Muscle of leg (tissue), 11 donors: Measurements from ENCODE around the gene OCA2. TPM values are rescaled to one million over a fixed set of nuclear protein-coding genes. Genes with fewer than 3 reads are reported as not detected.
A peak's percentile ranks its signal among the peaks of the same experiment; 100 is the strongest.
"Not testable (repeated sequence)": the region's sequence is repeated elsewhere in the genome, so short reads cannot be mapped to it uniquely, and the experiment has no call there.

ENCODE experiments used
- DNase-seq: peaks from one replicate; pipeline ENCODE4 v3.0.0; 2013
- H3K27ac ChIP-seq: one replicate; pipeline ENCODE4 v1.5.1; 2013; ENCODE audit warnings: mild to moderate bottlenecking, low read length, control low read depth
- H3K27me3 ChIP-seq: one replicate; pipeline ENCODE4 v1.6.1; 2013; ENCODE audit warnings: low read length; ENCODE audit not compliant: control insufficient read depth, insufficient read depth
- H3K36me3 ChIP-seq: one replicate; pipeline ENCODE4 v1.6.1; 2013; ENCODE audit warnings: low read length; ENCODE audit not compliant: control insufficient read depth, insufficient read depth
- H3K4me1 ChIP-seq: one replicate; pipeline ENCODE4 v1.6.1; 2013; ENCODE audit warnings: low read length; ENCODE audit not compliant: control insufficient read depth, insufficient read depth
- H3K4me3 ChIP-seq: one replicate; pipeline ENCODE4 v1.5.1; 2013; ENCODE audit warnings: low read length, control low read depth
- H3K9me3 ChIP-seq: replicated peaks from 2 replicates; pipeline ENCODE4 v1.6.1; 2013; ENCODE audit warnings: low read depth, low read length; ENCODE audit not compliant: control insufficient read depth
- WGBS: methylation state at CpG from one replicate; pipeline ENCODE4 v1.1.5; 2013; ENCODE audit warnings: missing lambda C conversion rate; ENCODE audit not compliant: insufficient coverage; 5-methylcytosine and 5-hydroxymethylcytosine counted together
- polyA plus RNA-seq, 8 donors: library from polyadenylated mRNA; unstranded; fragments of 120-200 nt; gene quantifications; one replicate each; pipeline versions ENCODE4 v1.2.1 to v1.2.3, GENCODE V29; 2013; ENCODE audit warnings: inconsistent platforms in 1 of 8, low replicate concordance in 1 of 8; ENCODE audit not compliant: insufficient read length in 8 of 8, insufficient read depth in 1 of 8
- total RNA-seq: library from RNA; stranded (reverse); fragments of 120-200 nt; gene quantifications from one replicate; pipeline ENCODE4 v1.2.4, GENCODE V29; 2013

OCA2 gene
- total and polyA plus RNA-seq, 9 donors: 1.9 to 5.3 (median 3.6) TPM

DNA sequence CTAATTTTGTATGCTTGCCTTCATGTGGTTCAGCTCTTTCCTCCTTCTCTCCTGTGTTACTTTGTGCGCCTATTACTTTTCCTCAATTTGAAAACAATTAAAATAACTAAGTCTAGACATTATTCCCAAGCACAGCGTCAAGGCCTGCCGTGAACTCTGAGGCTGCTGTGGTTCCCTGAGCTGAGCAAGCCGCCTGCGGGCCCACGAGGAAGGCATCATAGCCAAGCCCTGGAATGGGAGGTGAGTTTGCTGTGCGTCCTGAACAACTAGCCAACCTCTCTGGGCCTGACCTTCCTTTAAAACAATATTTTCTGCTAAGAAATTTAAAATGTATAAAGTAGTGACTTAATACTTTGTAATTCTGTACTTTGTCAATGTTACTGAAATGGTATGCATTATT lies 327.2 kb downstream of the OCA2 start:
- H3K9me3 ChIP-seq: no peaks in the 10 kb centered on the region
- H3K27me3 ChIP-seq: no peaks in the 10 kb centered on the region
- H3K4me3 ChIP-seq: no peak overlapping the region
- no peak overlapping the region for H3K27ac ChIP-seq
- DNase-seq: no peak
- H3K4me1 ChIP-seq: no peaks in the 10 kb centered on the region
- WGBS: 96% methylated on average over 5 of the region's 7 CpGs
- H3K36me3 ChIP-seq: no peaks in the 10 kb centered on the region

DNA sequence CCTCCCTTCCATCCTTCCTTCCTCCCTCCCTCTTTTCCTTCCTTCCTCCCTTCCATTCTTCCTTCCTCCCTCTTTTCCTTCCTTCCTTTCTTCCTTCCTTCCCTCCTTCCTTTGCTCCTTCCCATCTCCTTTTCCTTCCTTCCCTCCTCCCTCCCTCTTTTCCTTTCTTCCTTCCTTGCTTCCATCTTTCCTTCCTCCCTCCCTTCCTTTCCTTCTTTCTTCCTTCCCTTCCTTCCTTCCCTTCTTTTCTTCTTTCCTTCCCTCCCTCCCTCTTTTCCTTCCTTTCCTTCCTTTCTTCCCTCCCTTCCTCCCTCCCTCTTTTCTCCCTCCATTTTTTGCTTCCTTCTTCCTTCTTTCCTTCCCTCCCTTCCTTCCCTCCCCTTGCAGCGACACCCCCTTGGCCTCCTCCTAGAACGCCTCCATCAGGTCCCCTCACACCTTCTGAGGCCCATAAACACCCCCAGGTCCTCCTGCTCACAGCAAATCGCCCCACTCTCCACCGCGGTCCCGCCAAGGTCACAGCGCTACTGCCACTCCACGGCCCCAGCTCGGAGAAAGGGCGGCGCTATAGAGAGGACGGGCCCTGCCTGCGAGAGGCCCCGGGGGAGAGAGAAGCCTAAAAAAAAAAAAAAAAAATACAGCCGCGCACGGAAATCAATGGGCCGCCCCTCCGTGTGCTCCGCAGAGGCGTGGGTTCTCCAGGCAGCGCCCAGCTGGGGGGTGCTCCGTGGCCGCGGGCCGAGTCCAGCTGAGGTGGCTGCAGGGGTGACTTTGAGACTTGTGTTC lies 328.2 kb downstream of the OCA2 start:
- 94% methylated on average over 18 of the region's 26 CpGs for WGBS
- no peaks in the 10 kb centered on the region for H3K9me3 ChIP-seq

DNA sequence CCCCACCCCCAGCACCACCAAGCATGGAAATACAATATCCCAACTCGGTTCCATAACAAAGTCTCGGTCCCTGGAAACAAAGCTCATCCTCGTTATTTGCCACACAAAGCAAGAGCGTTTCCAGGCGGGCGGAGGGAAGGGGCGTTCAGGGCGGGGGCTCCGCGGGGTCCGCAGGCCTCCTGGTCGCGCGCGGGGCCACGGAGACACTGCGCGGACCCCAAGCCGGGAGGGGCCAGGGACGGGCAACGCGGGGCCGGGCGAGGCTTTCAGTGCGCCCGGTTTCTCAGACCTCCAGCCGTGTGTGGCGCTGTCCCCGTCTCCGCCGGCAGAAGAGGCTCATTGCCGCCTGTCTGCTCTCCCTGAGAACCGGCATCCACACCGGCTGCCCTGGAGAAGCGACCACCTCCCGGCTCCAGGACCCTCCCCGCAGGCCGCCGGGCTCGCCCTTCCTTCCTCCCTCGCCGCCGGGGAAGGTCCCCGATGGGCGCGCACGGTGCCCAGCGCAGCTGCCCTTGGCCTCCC lies 329.0 kb downstream of the OCA2 start:
- Histone ChIP-seq H3K4me3 (no peak overlapping the region), H3K4me1 (no peaks in the 10 kb centered on the region), H3K36me3 (no peaks in the 10 kb centered on the region), H3K27me3 (no peaks in the 10 kb centered on the region), H3K9me3 (no peaks in the 10 kb centered on the region), H3K27ac (no peak overlapping the region)
- DNase-seq: no peak
- 88% methylated on average over 48 of the region's 48 CpGs for WGBS

More for the DNA sequence above, 328.2 kb downstream of the OCA2 start:
- H3K27me3 ChIP-seq: no peaks in the 10 kb centered on the region
- no peaks in the 10 kb centered on the region for H3K4me1 ChIP-seq
- no peak for DNase-seq
- H3K36me3 ChIP-seq: no peaks in the 10 kb centered on the region
- no peak overlapping the region for H3K4me3 ChIP-seq
- H3K27ac ChIP-seq: no peak overlapping the region

DNA sequence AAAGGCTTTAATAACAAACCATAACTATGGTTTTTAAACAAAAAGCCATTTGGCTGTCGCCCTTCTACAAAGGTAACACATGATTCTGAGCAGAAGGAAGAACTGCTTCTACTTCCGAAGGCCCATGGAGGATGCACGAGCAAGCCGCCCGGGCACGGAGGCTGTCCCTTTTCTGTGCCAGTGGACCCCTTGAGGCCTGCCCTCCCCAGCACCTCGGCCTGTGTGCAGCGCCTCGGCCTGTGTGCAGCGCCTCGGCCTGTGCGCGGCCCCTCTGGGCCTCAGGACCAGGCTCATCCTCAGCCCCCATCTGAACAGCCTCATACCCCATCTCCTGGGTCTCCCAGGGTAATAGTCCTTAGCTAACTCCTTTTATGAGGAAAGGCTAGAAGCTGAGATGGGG lies 329.5 kb downstream of the OCA2 start:
- Histone ChIP-seq H3K36me3 (no peaks in the 10 kb centered on the region), H3K27ac (no peak overlapping the region), H3K27me3 (no peaks in the 10 kb centered on the region), H3K9me3 (no peaks in the 10 kb centered on the region), H3K4me3 (no peak overlapping the region), H3K4me1 (no peaks in the 10 kb centered on the region)
- DNase-seq: no peak
- WGBS: 85% methylated on average over 10 of the region's 13 CpGs

DNA sequence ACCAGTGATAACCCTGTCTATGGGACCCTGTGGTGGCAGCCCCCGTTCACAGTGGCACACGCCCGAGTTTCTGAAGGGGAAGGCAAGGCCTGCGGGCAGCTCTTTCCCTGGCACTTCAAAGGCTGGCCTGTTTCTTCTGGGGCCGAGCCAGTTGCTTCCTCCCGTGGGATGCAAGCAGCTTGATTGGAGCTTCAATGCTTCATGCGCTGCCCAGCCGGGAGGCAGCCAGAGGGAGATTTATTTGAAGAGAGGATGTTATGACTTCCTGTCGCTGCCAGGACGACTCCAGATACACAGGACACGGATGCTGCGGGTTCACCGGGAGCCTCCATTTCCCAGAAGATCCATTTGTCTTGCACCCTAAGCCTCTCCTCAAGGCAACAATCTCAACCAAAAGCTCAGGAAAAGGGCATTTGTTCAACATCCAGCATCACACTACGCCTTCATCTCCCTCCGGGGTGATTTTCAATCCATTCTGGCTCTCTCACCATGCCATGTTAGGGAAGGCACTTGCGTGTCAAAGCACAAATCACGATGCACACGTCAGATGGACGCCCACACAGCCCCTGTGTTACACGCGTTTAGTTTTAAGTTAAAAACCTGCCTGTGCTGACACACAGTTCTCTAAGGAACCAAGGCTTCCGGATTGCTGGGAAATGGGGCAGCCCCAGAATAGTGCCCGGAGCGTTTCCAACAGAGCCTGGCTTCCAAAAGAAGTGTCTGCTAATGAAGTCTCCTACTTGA lies 330.2 kb downstream of the OCA2 start:
- Histone ChIP-seq H3K27me3 (no peaks in the 10 kb centered on the region), H3K4me1 (no peaks in the 10 kb centered on the region), H3K4me3 (no peak overlapping the region), H3K27ac (no peak overlapping the region), H3K36me3 (no peaks in the 10 kb centered on the region), H3K9me3 (no peaks in the 10 kb centered on the region)
- DNase-seq: peak; percentile 24
- 68% methylated on average over 20 of the region's 24 CpGs for WGBS

DNA sequence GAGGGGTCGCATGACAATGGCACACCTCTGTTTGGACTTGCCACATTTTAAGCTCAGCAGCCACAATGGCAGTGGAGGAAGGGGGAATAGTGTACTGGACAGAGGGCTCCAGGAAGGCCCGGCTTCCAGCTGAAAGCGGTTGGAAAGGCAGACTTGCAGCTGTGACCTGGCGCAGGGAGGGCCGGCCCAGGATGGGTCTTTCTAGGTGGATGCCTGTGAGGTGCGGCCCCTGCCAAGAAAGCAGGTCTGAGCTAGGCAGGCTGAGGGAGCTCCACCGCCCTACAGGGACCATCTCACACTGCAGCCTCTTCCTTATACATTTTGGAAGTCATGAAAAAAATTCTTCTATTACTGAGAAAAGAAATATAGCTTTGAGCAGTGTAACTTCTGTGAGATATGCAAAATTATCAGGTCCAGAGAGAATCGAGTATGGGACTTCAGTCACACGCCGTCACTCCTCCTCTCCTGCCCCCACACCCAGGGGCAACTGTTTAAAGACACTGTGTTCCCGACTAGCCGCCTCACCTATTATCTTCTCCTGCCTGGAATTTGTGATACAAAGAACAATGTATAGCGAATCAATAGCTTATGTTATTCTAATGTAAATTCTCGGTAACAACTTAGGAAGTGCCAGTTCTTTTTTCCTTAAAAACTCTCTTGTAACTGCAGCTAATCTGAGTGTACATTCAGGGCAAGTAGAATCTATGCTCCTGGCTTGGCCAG lies 331.0 kb downstream of the OCA2 start:
- 85% methylated on average over 3 of the region's 14 CpGs for WGBS

DNA sequence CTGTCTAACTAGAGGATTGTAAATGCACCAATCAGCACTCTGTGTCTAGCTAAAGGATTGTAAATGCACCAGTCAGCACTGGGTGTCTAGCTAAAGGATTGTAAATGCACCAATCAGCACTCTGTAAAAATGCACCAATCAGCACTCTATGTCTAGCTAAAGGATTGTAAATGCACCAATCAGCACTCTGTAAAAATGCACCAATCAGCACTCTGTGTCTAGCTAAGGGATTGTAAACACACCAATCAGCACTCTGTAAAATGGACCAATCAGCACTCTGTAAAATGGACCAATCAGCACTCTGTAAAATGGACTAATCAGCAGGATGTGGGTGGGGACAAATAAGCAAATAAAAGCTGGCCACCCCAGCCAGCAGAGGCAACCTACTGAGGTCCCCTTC lies 331.7 kb downstream of the OCA2 start:
- DNase-seq, H3K4me3 ChIP-seq, H3K36me3 ChIP-seq, H3K9me3 ChIP-seq, H3K27me3 ChIP-seq, H3K27ac ChIP-seq, H3K4me1 ChIP-seq: not testable (repeated sequence)

More for the DNA sequence above, 331.0 kb downstream of the OCA2 start:
- no peak for DNase-seq
- H3K27ac ChIP-seq: no peak overlapping the region
- H3K4me3 ChIP-seq: no peak overlapping the region
- H3K4me1 ChIP-seq: no peaks in the 10 kb centered on the region
- no peaks in the 10 kb centered on the region for H3K9me3 ChIP-seq
- no peaks in the 10 kb centered on the region for H3K27me3 ChIP-seq
- no peaks in the 10 kb centered on the region for H3K36me3 ChIP-seq

DNA sequence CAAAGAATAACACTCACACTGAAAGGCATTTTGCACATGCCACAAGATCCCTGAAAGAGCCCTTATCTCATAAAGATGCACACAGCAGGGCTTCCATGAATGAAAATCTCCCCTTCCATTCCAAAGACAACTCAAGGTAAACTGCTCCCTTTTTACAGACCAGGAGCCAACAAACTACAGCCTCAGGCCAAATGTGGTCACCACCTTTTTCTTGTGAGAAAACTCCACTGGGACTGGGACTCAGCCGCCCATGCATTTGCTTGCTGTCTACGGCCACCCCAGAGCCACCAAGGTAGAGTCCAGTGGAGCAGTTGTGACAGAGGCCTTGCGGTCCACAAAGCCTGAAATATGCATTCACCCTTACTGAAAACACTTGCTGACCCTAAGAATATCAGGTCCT lies 334.8 kb downstream of the OCA2 start:
- H3K27ac ChIP-seq: no peak overlapping the region
- no peaks in the 10 kb centered on the region for H3K4me1 ChIP-seq
- H3K9me3 ChIP-seq: no peaks in the 10 kb centered on the region
- DNase-seq: no peak
- no peak overlapping the region for H3K4me3 ChIP-seq
- 94% methylated on average over 2 of the region's 3 CpGs for WGBS
- no peaks in the 10 kb centered on the region for H3K36me3 ChIP-seq
- no peaks in the 10 kb centered on the region for H3K27me3 ChIP-seq

DNA sequence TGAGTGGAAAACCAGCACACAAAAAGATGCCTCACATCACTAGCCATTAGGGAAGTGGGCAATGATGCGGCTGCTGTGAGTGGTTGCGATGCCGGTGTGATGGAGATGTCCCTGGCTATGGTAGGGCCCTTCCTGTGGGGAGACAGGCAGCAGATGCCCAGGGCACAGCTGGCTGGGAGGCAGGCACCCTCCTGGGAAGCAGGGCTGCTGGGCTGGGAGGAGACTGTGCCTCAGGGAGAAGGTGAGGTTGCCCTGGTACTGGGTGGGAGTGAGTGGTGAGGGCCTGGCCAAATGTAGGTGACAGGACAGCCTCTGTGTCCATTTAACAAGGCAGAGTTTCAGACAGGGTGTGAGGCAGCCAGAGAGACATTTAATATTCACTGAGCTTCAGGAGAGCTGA lies 335.6 kb downstream of the OCA2 start:
- Histone ChIP-seq H3K27me3 (no peaks in the 10 kb centered on the region), H3K36me3 (no peaks in the 10 kb centered on the region), H3K4me1 (no peaks in the 10 kb centered on the region), H3K9me3 (no peaks in the 10 kb centered on the region), H3K4me3 (no peak overlapping the region), H3K27ac (no peak overlapping the region)
- WGBS: 96% methylated on average over 3 of the region's 3 CpGs
- no peak for DNase-seq

DNA sequence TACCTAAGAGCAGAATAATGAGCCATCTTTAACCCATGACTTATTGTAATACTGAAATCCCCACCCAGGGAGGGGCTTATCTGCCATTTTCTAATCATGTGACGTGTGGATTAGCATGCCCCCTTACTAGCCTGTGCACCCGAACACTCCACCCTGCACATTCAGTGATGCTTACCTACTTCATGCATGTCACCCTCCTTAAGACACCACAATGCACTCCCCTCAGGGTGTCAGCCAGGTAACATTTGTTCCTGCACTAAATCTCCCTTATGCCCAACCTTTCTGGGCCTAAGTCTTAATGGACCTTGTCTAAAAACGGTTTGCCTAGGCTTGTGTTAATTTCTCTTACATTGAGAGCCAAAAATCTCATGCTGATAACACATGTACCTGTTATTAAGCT lies 336.6 kb downstream of the OCA2 start:
- 76% methylated on average over 3 of the region's 3 CpGs for WGBS

More for the DNA sequence above, 336.6 kb downstream of the OCA2 start:
- no peaks in the 10 kb centered on the region for H3K9me3 ChIP-seq
- H3K27me3 ChIP-seq: no peaks in the 10 kb centered on the region
- no peak for DNase-seq
- H3K4me1 ChIP-seq: no peaks in the 10 kb centered on the region
- no peak overlapping the region for H3K4me3 ChIP-seq
- H3K36me3 ChIP-seq: no peaks in the 10 kb centered on the region
- H3K27ac ChIP-seq: no peak overlapping the region
